A673 (cell line): Measurements from ENCODE around the gene GPSM1. TPM values are rescaled to one million over a fixed set of nuclear protein-coding genes. Genes with fewer than 3 reads are reported as not detected.

Experiments
- BruUV-seq: library from RNA; stranded (reverse); fragments of 400-500 nt; replicated peaks from 2 replicates; lab custom pipeline; 2021; lab: Mats Ljungman, UMichigan
- CTCF ChIA-PET: fragments of 300-600 bp; sonication (Branson Sonifier 250); formaldehyde crosslinking; loops from one replicate; lab custom pipeline; 2022; ENCODE audit warnings: antibody characterized with exemption; lab: Charles Lee
- POLR2A ChIA-PET: fragments of 300-600 bp; sonication (Branson Sonifier 250); formaldehyde crosslinking; loops from one replicate; lab custom pipeline; 2022; ENCODE audit warnings: antibody characterized with exemption; ENCODE audit not compliant: low non-redundant PET; lab: Charles Lee
- DNase-seq: peaks from one replicate; pipeline ENCODE4 v3.0.0-alpha.2; 2015; ENCODE audit warnings: low spot score
- H3K27ac ChIP-seq: fragments of 200-600 bp; sonication (generic); 2 replicates; pipeline ENCODE4 v1.5.1; 2016; ENCODE audit warnings: mixed run types, low read depth, mild to moderate bottlenecking, mixed read lengths, antibody characterized with exemption, low read length; ENCODE audit not compliant: poor library complexity, severe bottlenecking
- H3K27me3 ChIP-seq: fragments of 200-600 bp; sonication (generic); replicated peaks from 2 replicates; pipeline ENCODE4 v1.6.1; 2017; ENCODE audit warnings: mixed run types, low read depth, mild to moderate bottlenecking, mixed read lengths, antibody characterized with exemption, low read length; ENCODE audit not compliant: insufficient read depth, poor library complexity
- H3K36me3 ChIP-seq: fragments of 200-600 bp; sonication (generic); 2 replicates; pipeline ENCODE4 v1.6.1; 2016; ENCODE audit warnings: mixed run types, mild to moderate bottlenecking, mixed read lengths, antibody characterized with exemption, low read length; ENCODE audit not compliant: insufficient read depth, poor library complexity, severe bottlenecking
- H3K4me1 ChIP-seq: fragments of 200-600 bp; sonication (generic); 2 replicates; pipeline ENCODE4 v1.6.1; 2017; ENCODE audit warnings: mixed run types, mild to moderate bottlenecking, mixed read lengths, antibody characterized with exemption, low read length; ENCODE audit not compliant: insufficient read depth, poor library complexity, severe bottlenecking
- H3K4me3 ChIP-seq: fragments of 200-600 bp; sonication (generic); 2 replicates; pipeline ENCODE4 v1.5.1; 2016; ENCODE audit warnings: low read depth, mixed run types, mild to moderate bottlenecking, mixed read lengths, low read length; ENCODE audit not compliant: poor library complexity, severe bottlenecking
- H3K9me3 ChIP-seq: fragments of 200-600 bp; sonication (generic); 2 replicates; pipeline ENCODE4 v1.6.1; 2016; ENCODE audit warnings: mixed run types, low read depth, mild to moderate bottlenecking, mixed read lengths, antibody characterized with exemption, low read length; ENCODE audit not compliant: poor library complexity, severe bottlenecking
- CTCF ChIP-seq: fragments of 300-800, 200-600 bp; sonication (generic); conservative IDR thresholded peaks from 2 replicates; pipeline ENCODE4 v1.5.1; 2017; ENCODE audit warnings: low read depth, mild to moderate bottlenecking, antibody characterized with exemption, low read length, moderate library complexity, mixed read lengths
- EZH2 ChIP-seq: fragments of 200-600 bp; sonication (generic); IDR thresholded peaks from 2 replicates; pipeline ENCODE4 v1.6.1; 2017; ENCODE audit warnings: borderline replicate concordance, low read depth, mild to moderate bottlenecking, mixed read lengths, antibody characterized with exemption, low read length; ENCODE audit not compliant: poor library complexity, severe bottlenecking
- intact Hi-C: fragments of 100-400 bp; cut with micrococcal nuclease; formaldehyde crosslinking; loops from one replicate; pipeline ENCODE4 v1.10.0; 2022; ENCODE audit not compliant: unreplicated experiment
- total RNA-seq: library from RNA; stranded (reverse); gene quantifications from 2 replicates; pipeline ENCODE4 v1.2.3, GENCODE V29; 2021

GPSM1 gene
- total RNA-seq, 1 experiment from 2014 or later: 36.4 TPM

GRCh38 chr9:136398286-136398685 is 70.9 kb downstream of the GPSM1 start:
- POLR2A ChIA-PET: no interaction called here
- intact Hi-C loops: no loop called here
- H3K27me3 ChIP-seq: no peaks in the 10 kb centered on the region
- TF ChIP-seq EZH2: no peak
- TF ChIP-seq CTCF: no peak
- H3K36me3 ChIP-seq: peaks cover 53% of the 10 kb centered on the region
- CTCF ChIA-PET: no interaction called here
- DNase-seq: no peak
- BruUV-seq: no TSS peak
- H3K9me3 ChIP-seq: no peaks in the 10 kb centered on the region
- H3K27ac ChIP-seq: peak overlapping the region; percentile 75
- peak overlapping the region; percentile 96 for H3K4me3 ChIP-seq
- H3K4me1 ChIP-seq: peaks cover 9% of the 10 kb centered on the region

GRCh38 chr9:136399176-136400037 is 72.1 kb downstream of the GPSM1 start:
- Histone ChIP-seq H3K27ac (peak overlapping the region; percentile 75), H3K4me1 (peaks cover 9% of the 10 kb centered on the region), H3K9me3 (no peaks in the 10 kb centered on the region), H3K4me3 (peak overlapping the region; percentile 96), H3K27me3 (no peaks in the 10 kb centered on the region), H3K36me3 (peaks cover 53% of the 10 kb centered on the region)
- BruUV-seq: no TSS peak
- POLR2A ChIA-PET: no interaction called here
- no peak for TF ChIP-seq CTCF
- no peak for TF ChIP-seq EZH2
- no peak for DNase-seq
- intact Hi-C loops: no loop called here
- CTCF ChIA-PET: no interaction called here

- H3K36me3 ChIP-seq: peaks cover 55% of the 10 kb centered on the region
- POLR2A ChIA-PET: no interaction called here
- H3K9me3 ChIP-seq: no peaks in the 10 kb centered on the region
- peak within 1 kb of the TSS; percentile 96 for H3K4me3 ChIP-seq
- peak within 1 kb of the TSS; percentile 75 for H3K27ac ChIP-seq
- no TSS peak for BruUV-seq
- CTCF ChIA-PET: interaction anchor here (1.1 kb wide), 1 partner anchor 30 kb away, joined by 3 read pairs; no protein-coding TSS in a partner anchor
- peak; percentile 93 for DNase-seq
- intact Hi-C loops: no loop called here
- H3K27me3 ChIP-seq: no peaks in the 10 kb centered on the region
- TF ChIP-seq CTCF: peak; percentile 83
- no peak for TF ChIP-seq EZH2
- H3K4me1 ChIP-seq: peaks cover 9% of the 10 kb centered on the region
Measured at GRCh38 chr9:136400038-136400834, 72.9 kb downstream of the GPSM1 start, which contains the start of gene SNAPC4. SNAPC4 (minus strand) TSS chr9:136400170; CDS start chr9:136398428, 1,742 bp downstream.
